Duodenal mucosa (tissue), 2 donors: ENCODE data around the gene ENO1.
"Not testable (repeated sequence)": the region's sequence is repeated elsewhere in the genome, so short reads cannot be mapped to it uniquely, and the experiment has no call there.

Source experiments
- H3K27ac ChIP-seq: one replicate; pipeline ENCODE4 v1.7.0; 2013; ENCODE audit warnings: low read depth, low read length
- H3K27me3 ChIP-seq, 2 donors: one replicate each; pipeline ENCODE4 v1.7.0; 2013; ENCODE audit warnings: low read length in 2 of 2, control low read depth in 1 of 2; ENCODE audit not compliant: insufficient read depth in 2 of 2, control insufficient read depth in 1 of 2
- H3K36me3 ChIP-seq, 2 donors: one replicate each; pipeline ENCODE4 v1.7.0; 2013; ENCODE audit warnings: low read length in 2 of 2, control low read depth in 1 of 2; ENCODE audit not compliant: insufficient read depth in 2 of 2, control insufficient read depth in 1 of 2
- H3K4me1 ChIP-seq, 2 donors: one replicate each; pipeline ENCODE4 v1.7.0; 2013; ENCODE audit warnings: low read length in 2 of 2, control low read depth in 1 of 2; ENCODE audit not compliant: insufficient read depth in 2 of 2, control insufficient read depth in 1 of 2
- H3K4me3 ChIP-seq, 2 donors: one replicate each; pipeline ENCODE4 v1.7.0; 2013; ENCODE audit warnings: low read length in 2 of 2, low read depth in 1 of 2
- H3K9ac ChIP-seq, 2 donors: one replicate each; pipeline ENCODE4 v1.7.0; 2013; ENCODE audit warnings: low read length in 2 of 2, low read depth in 1 of 2
- H3K9me3 ChIP-seq, 2 donors: one replicate each; pipeline ENCODE4 v1.7.0; 2013; ENCODE audit warnings: low read length in 2 of 2, control low read depth in 1 of 2; ENCODE audit not compliant: control insufficient read depth in 1 of 2

Gene ENO1

GRCh38 chr1:8897505-8897904 is 19.0 kb upstream of the ENO1 start:
- H3K27me3 ChIP-seq, H3K4me1 ChIP-seq, H3K9me3 ChIP-seq, H3K36me3 ChIP-seq, H3K27ac ChIP-seq, H3K4me3 ChIP-seq, H3K9ac ChIP-seq: not testable (repeated sequence)

- not testable (repeated sequence) for H3K27ac ChIP-seq, H3K9ac ChIP-seq
Observed at GRCh38 chr1:8896775-8897174, 18.3 kb upstream of the ENO1 start.

GRCh38 chr1:8892026-8892425 is 13.5 kb upstream of the ENO1 start:
- Histone ChIP-seq H3K36me3 (no peaks in the 10 kb centered on the region), H3K27ac (no peak overlapping the region), H3K27me3 (no peaks in the 10 kb centered on the region), H3K9ac (no peak overlapping the region), H3K4me3 (no peak overlapping the region), H3K9me3 (no peaks in the 10 kb centered on the region), H3K4me1 (peaks cover 0 to 8% of the 10 kb centered on the region in 2 donors)

More at GRCh38 chr1:8896775-8897174, 18.3 kb upstream of the ENO1 start:
- H3K9me3 ChIP-seq, H3K36me3 ChIP-seq, H3K27me3 ChIP-seq, H3K4me1 ChIP-seq, H3K4me3 ChIP-seq: not testable (repeated sequence)

- Histone ChIP-seq H3K36me3 (no peaks in the 10 kb centered on the region), H3K9ac (no peak overlapping the region), H3K9me3 (no peaks in the 10 kb centered on the region), H3K4me3 (no peak overlapping the region), H3K27me3 (no peaks in the 10 kb centered on the region), H3K4me1 (peaks cover 0 to 8% of the 10 kb centered on the region in 2 donors), H3K27ac (no peak overlapping the region)
Observed at GRCh38 chr1:8891401-8891800, 12.9 kb upstream of the ENO1 start.

GRCh38 chr1:8889925-8890785 is 11.7 kb upstream of the ENO1 start:
- no peak overlapping the region for H3K9ac ChIP-seq
- no peaks in the 10 kb centered on the region for H3K9me3 ChIP-seq
- no peak overlapping the region for H3K27ac ChIP-seq
- no peaks in the 10 kb centered on the region for H3K36me3 ChIP-seq
- peaks cover 0 to 8% of the 10 kb centered on the region in 2 donors for H3K4me1 ChIP-seq
- no peak overlapping the region for H3K4me3 ChIP-seq
- no peaks in the 10 kb centered on the region for H3K27me3 ChIP-seq

- peaks cover 0 to 8% of the 10 kb centered on the region in 2 donors for H3K4me1 ChIP-seq
- H3K4me3 ChIP-seq: no peak overlapping the region
- H3K27me3 ChIP-seq: no peaks in the 10 kb centered on the region
- no peaks in the 10 kb centered on the region for H3K36me3 ChIP-seq
- no peak overlapping the region for H3K27ac ChIP-seq
- H3K9me3 ChIP-seq: no peaks in the 10 kb centered on the region
- no peak overlapping the region for H3K9ac ChIP-seq
Observed at GRCh38 chr1:8889103-8889846, 10.8 kb upstream of the ENO1 start.

- Histone ChIP-seq H3K9ac (no peak overlapping the region), H3K4me3 (no peak overlapping the region), H3K4me1 (peaks cover 0 to 8% of the 10 kb centered on the region in 2 donors), H3K9me3 (no peaks in the 10 kb centered on the region), H3K27me3 (no peaks in the 10 kb centered on the region), H3K27ac (no peak overlapping the region), H3K36me3 (no peaks in the 10 kb centered on the region)
Observed at GRCh38 chr1:8886589-8886988, 8.1 kb upstream of the ENO1 start.

- not testable (repeated sequence) for H3K9ac ChIP-seq, H3K4me1 ChIP-seq, H3K9me3 ChIP-seq, H3K27me3 ChIP-seq, H3K27ac ChIP-seq, H3K4me3 ChIP-seq, H3K36me3 ChIP-seq
Observed at GRCh38 chr1:8886031-8886524, 7.6 kb upstream of the ENO1 start.

GRCh38 chr1:8884105-8884504 is 5.6 kb upstream of the ENO1 start:
- H3K36me3 ChIP-seq, H3K27ac ChIP-seq, H3K27me3 ChIP-seq, H3K9ac ChIP-seq, H3K4me3 ChIP-seq, H3K9me3 ChIP-seq: not testable (repeated sequence)
- H3K4me1 ChIP-seq: peaks cover 15 to 17% of the 10 kb centered on the region in 2 donors

GRCh38 chr1:8883491-8883890 is 5.0 kb upstream of the ENO1 start:
- H3K4me3 ChIP-seq: no peak overlapping the region
- H3K9ac ChIP-seq: no peak overlapping the region
- H3K9me3 ChIP-seq: no peaks in the 10 kb centered on the region
- no peaks in the 10 kb centered on the region for H3K27me3 ChIP-seq
- no peak overlapping the region for H3K27ac ChIP-seq
- peaks cover 16 to 17% of the 10 kb centered on the region in 2 donors for H3K4me1 ChIP-seq
- H3K36me3 ChIP-seq: no peaks in the 10 kb centered on the region
